ENCODE data around the gene SEC11C.
A peak's percentile ranks its signal among the peaks of the same experiment; 100 is the strongest.
"Not testable (repeated sequence)": the region's sequence is repeated elsewhere in the genome, so short reads cannot be mapped to it uniquely, and the experiment has no call there.

The SEC11C gene

GRCh38 chr18:59139615-59140301, at the start of gene SEC11C:
Gene SEC11C, plus strand, starts transcription at chr18:59139884. Its CDS starts 65 bp downstream, at chr18:59139949.
- peak; percentile 95 for DNase-seq

GRCh38 chr18:59090966-59091603, 48.6 kb upstream of the SEC11C start:
- no peak for DNase-seq

- DNase-seq, result no peak
These were observed 46.0 kb upstream of the SEC11C start for GRCh38 chr18:59093668-59094067.

- no peak for DNase-seq
These were observed 45.1 kb upstream of the SEC11C start for GRCh38 chr18:59094569-59094968.

GRCh38 chr18:59096098-59096789, 43.4 kb upstream of the SEC11C start:
- DNase-seq, result no peak

GRCh38 chr18:59101830-59102414, 37.8 kb upstream of the SEC11C start:
- no peak for DNase-seq

GRCh38 chr18:59109375-59109774, 30.3 kb upstream of the SEC11C start:
- no peak for DNase-seq

- DNase-seq, result no peak
These were observed 25.5 kb upstream of the SEC11C start for GRCh38 chr18:59114160-59114559.

- DNase-seq, result no peak
These were observed 15.9 kb upstream of the SEC11C start for GRCh38 chr18:59123588-59124369.

GRCh38 chr18:59124370-59124704, 15.3 kb upstream of the SEC11C start:
- DNase-seq, result no peak

GRCh38 chr18:59127047-59127446, 12.6 kb upstream of the SEC11C start:
- no peak for DNase-seq

- DNase-seq, result no peak
These were observed 9.6 kb upstream of the SEC11C start for GRCh38 chr18:59129951-59130703.

- DNase-seq, result no peak
These were observed 6.7 kb upstream of the SEC11C start for GRCh38 chr18:59132810-59133465.

GRCh38 chr18:59139291-59139614, 431 bp upstream of the SEC11C start:
- DNase-seq, result peak; percentile 91

- no peak for DNase-seq
These were observed 710 bp downstream of the SEC11C start for GRCh38 chr18:59140302-59140885.

GRCh38 chr18:59141294-59142068, 1.8 kb downstream of the SEC11C start:
- no peak for DNase-seq

GRCh38 chr18:59142274-59142673, 2.6 kb downstream of the SEC11C start:
- DNase-seq, result peak; percentile 27

- DNase-seq, result not testable (repeated sequence)
These were observed 3.2 kb downstream of the SEC11C start for GRCh38 chr18:59142800-59143416.

- no peak for DNase-seq
These were observed 3.8 kb downstream of the SEC11C start for GRCh38 chr18:59143441-59143840.

- DNase-seq, result no peak
These were observed 4.8 kb downstream of the SEC11C start for GRCh38 chr18:59144483-59144882.
